A673 (cell line): ENCODE measurements around the gene LAMA5. TPM values are rescaled to one million over a fixed set of nuclear protein-coding genes. Genes with fewer than 3 reads are reported as not detected.

Source experiments
- BruUV-seq: library from RNA; stranded (reverse); fragments of 400-500 nt; replicated peaks from 2 replicates; lab custom pipeline; 2021; lab: Mats Ljungman, UMichigan
- CTCF ChIA-PET: fragments of 300-600 bp; sonication (Branson Sonifier 250); formaldehyde crosslinking; loops from one replicate; lab custom pipeline; 2022; ENCODE audit warnings: antibody characterized with exemption; lab: Charles Lee
- POLR2A ChIA-PET: fragments of 300-600 bp; sonication (Branson Sonifier 250); formaldehyde crosslinking; loops from one replicate; lab custom pipeline; 2022; ENCODE audit warnings: antibody characterized with exemption; ENCODE audit not compliant: low non-redundant PET; lab: Charles Lee
- DNase-seq: peaks from one replicate; pipeline ENCODE4 v3.0.0-alpha.2; 2015; ENCODE audit warnings: low spot score
- H3K27ac ChIP-seq: fragments of 200-600 bp; sonication (generic); 2 replicates; pipeline ENCODE4 v1.5.1; 2016; ENCODE audit warnings: mixed run types, low read depth, mild to moderate bottlenecking, mixed read lengths, antibody characterized with exemption, low read length; ENCODE audit not compliant: poor library complexity, severe bottlenecking
- H3K27me3 ChIP-seq: fragments of 200-600 bp; sonication (generic); replicated peaks from 2 replicates; pipeline ENCODE4 v1.6.1; 2017; ENCODE audit warnings: mixed run types, low read depth, mild to moderate bottlenecking, mixed read lengths, antibody characterized with exemption, low read length; ENCODE audit not compliant: insufficient read depth, poor library complexity
- H3K36me3 ChIP-seq: fragments of 200-600 bp; sonication (generic); 2 replicates; pipeline ENCODE4 v1.6.1; 2016; ENCODE audit warnings: mixed run types, mild to moderate bottlenecking, mixed read lengths, antibody characterized with exemption, low read length; ENCODE audit not compliant: insufficient read depth, poor library complexity, severe bottlenecking
- H3K4me1 ChIP-seq: fragments of 200-600 bp; sonication (generic); 2 replicates; pipeline ENCODE4 v1.6.1; 2017; ENCODE audit warnings: mixed run types, mild to moderate bottlenecking, mixed read lengths, antibody characterized with exemption, low read length; ENCODE audit not compliant: insufficient read depth, poor library complexity, severe bottlenecking
- H3K4me3 ChIP-seq: fragments of 200-600 bp; sonication (generic); 2 replicates; pipeline ENCODE4 v1.5.1; 2016; ENCODE audit warnings: low read depth, mixed run types, mild to moderate bottlenecking, mixed read lengths, low read length; ENCODE audit not compliant: poor library complexity, severe bottlenecking
- H3K9me3 ChIP-seq: fragments of 200-600 bp; sonication (generic); 2 replicates; pipeline ENCODE4 v1.6.1; 2016; ENCODE audit warnings: mixed run types, low read depth, mild to moderate bottlenecking, mixed read lengths, antibody characterized with exemption, low read length; ENCODE audit not compliant: poor library complexity, severe bottlenecking
- CTCF ChIP-seq: fragments of 300-800, 200-600 bp; sonication (generic); conservative IDR thresholded peaks from 2 replicates; pipeline ENCODE4 v1.5.1; 2017; ENCODE audit warnings: low read depth, mild to moderate bottlenecking, antibody characterized with exemption, low read length, moderate library complexity, mixed read lengths
- EZH2 ChIP-seq: fragments of 200-600 bp; sonication (generic); IDR thresholded peaks from 2 replicates; pipeline ENCODE4 v1.6.1; 2017; ENCODE audit warnings: borderline replicate concordance, low read depth, mild to moderate bottlenecking, mixed read lengths, antibody characterized with exemption, low read length; ENCODE audit not compliant: poor library complexity, severe bottlenecking
- intact Hi-C: fragments of 100-400 bp; cut with micrococcal nuclease; formaldehyde crosslinking; loops from one replicate; pipeline ENCODE4 v1.10.0; 2022; ENCODE audit not compliant: unreplicated experiment
- total RNA-seq: library from RNA; stranded (reverse); gene quantifications from 2 replicates; pipeline ENCODE4 v1.2.3, GENCODE V29; 2021

LAMA5 gene
- total RNA-seq, 1 experiment from 2014 or later: 4.2 TPM

- Histone ChIP-seq H3K4me3 (no peak overlapping the region), H3K36me3 (peaks cover 7% of the 10 kb centered on the region), H3K27ac (no peak overlapping the region), H3K9me3 (no peaks in the 10 kb centered on the region), H3K4me1 (no peaks in the 10 kb centered on the region), H3K27me3 (no peaks in the 10 kb centered on the region)
- DNase-seq: no peak
- ChIA-PET CTCF (no interaction called here), POLR2A (no interaction called here)
- intact Hi-C loops: no loop called here
- no TSS peak for BruUV-seq
- TF ChIP-seq CTCF (no peak), EZH2 (no peak)
These were observed 99.6 kb downstream of the LAMA5 start for GRCh38 chr20:62267543-62267942.

GRCh38 chr20:62266851-62267250, 100.3 kb downstream of the LAMA5 start:
- ChIA-PET POLR2A (no interaction called here), CTCF (no interaction called here)
- H3K9me3 ChIP-seq: no peaks in the 10 kb centered on the region
- H3K4me3 ChIP-seq: no peak overlapping the region
- H3K27ac ChIP-seq: no peak overlapping the region
- no peaks in the 10 kb centered on the region for H3K4me1 ChIP-seq
- no TSS peak for BruUV-seq
- TF ChIP-seq EZH2: no peak
- no peak for TF ChIP-seq CTCF
- intact Hi-C loops: no loop called here
- no peaks in the 10 kb centered on the region for H3K27me3 ChIP-seq
- H3K36me3 ChIP-seq: peaks cover 3% of the 10 kb centered on the region
- DNase-seq: no peak

- Histone ChIP-seq H3K9me3 (no peaks in the 10 kb centered on the region), H3K36me3 (peaks cover 3% of the 10 kb centered on the region), H3K4me1 (no peaks in the 10 kb centered on the region), H3K27ac (no peak overlapping the region), H3K27me3 (no peaks in the 10 kb centered on the region), H3K4me3 (no peak overlapping the region)
- intact Hi-C loops: no loop called here
- CTCF ChIA-PET: no interaction called here
- TF ChIP-seq EZH2 (no peak), CTCF (no peak)
- peak; percentile 18 for DNase-seq
- POLR2A ChIA-PET: no interaction called here
- BruUV-seq: no TSS peak
These were observed 100.8 kb downstream of the LAMA5 start for GRCh38 chr20:62266340-62266739.
